ENCODE data around the gene IL23R.

IL23R gene

DNA sequence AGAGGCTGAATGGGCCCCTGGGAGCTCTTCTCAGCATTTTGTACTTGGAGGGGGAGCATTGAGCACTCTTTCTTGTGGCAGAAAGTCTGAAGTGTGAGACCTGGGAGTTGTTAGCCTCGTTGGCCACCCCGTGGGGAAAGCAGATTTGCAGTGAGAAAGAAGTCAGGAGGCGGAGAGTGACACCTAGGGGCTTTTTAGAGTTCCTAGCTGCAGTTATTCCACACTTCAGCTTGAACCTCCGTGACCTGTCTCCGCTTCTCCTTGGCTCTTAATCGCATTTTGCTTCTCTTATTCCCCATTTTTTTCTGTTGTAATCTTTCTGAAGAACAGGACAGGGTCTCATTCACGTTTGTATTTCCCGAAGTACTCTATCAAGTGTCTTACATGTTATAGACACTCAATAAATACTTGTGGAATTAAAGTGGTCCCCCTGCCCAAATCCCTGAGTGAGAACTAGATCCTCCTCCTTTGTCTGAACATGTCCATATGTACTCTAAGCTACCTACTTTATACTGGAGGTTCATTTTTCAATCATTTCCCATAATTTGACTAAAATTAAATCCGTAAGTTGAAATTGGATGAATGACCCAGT lies 17.0 kb upstream of the IL23R start:
- Histone ChIP-seq H3K9me3 (ENCODE audit: insufficient read depth, low read depth, low read length) (no peaks in the 10 kb centered on the region), H3K4me3 (ENCODE audit: low read length) (no peak overlapping the region), H3K4me1 (ENCODE audit: insufficient read depth, low read length) (0 out of 2 replicates have a peak, but pooled peaks cover 3% of the 10 kb centered on the region), H3K36me3 (ENCODE audit: insufficient read depth, low read length) (no peaks in the 10 kb centered on the region), H3K9ac (ENCODE audit: low read depth, low read length) (no peak overlapping the region), H3K27ac (ENCODE audit: low read depth, low read length) (no peak overlapping the region), H3K27me3 (ENCODE audit: insufficient read depth, low read length) (no peaks in the 10 kb centered on the region)
- WGBS, result 12% methylated on average over 8 of the region's 9 CpGs

DNA sequence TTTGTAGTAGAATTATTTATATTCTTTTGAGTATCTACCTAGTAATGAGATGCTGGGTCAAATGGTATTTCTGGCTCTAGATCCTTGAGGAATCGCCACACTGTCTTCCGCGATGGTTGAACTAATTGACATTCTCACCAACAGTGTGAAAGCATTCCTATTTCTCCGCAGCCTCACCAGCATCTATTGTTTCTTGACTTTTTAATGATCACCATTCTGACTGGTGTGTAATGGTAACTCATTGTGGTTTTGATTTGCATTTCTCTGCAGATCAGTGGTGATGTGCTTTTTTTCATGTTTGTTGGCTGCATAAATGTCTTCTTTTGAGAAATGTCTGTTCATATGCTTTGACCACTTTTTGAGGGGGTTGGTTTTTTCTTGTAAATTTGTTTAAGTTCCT lies 15.3 kb upstream of the IL23R start:
- 92% methylated on average over 4 of the region's 4 CpGs for WGBS
- Histone ChIP-seq H3K27ac (ENCODE audit: low read depth, low read length) (no peak overlapping the region), H3K27me3 (ENCODE audit: insufficient read depth, low read length) (no peaks in the 10 kb centered on the region), H3K9me3 (ENCODE audit: insufficient read depth, low read depth, low read length) (no peaks in the 10 kb centered on the region), H3K36me3 (ENCODE audit: insufficient read depth, low read length) (no peaks in the 10 kb centered on the region), H3K4me1 (ENCODE audit: insufficient read depth, low read length) (0 out of 2 replicates have a peak, but pooled peaks cover 3% of the 10 kb centered on the region), H3K9ac (ENCODE audit: low read depth, low read length) (no peak overlapping the region), H3K4me3 (ENCODE audit: low read length) (no peak overlapping the region)

DNA sequence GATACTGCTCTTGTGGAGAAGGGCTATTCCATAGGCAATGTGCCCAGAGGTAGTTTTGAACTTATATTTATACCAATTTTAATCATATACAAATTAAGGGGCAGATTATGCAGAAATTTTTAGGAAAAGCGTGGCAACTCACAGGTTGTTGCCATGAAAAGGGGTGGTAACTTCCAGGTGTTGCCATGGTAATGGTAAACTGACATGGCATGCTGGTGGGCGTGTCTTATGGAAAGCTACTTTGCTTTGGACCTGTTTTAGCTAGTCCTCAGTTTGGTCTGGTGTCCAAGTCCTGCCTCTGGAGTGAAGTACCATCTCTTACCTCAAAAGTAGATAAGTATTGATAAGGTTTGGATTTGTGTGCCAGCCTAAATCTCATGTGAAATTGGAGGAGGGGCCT lies 7.9 kb upstream of the IL23R start:
- WGBS, result 89% methylated on average over 2 of the region's 2 CpGs

DNA sequence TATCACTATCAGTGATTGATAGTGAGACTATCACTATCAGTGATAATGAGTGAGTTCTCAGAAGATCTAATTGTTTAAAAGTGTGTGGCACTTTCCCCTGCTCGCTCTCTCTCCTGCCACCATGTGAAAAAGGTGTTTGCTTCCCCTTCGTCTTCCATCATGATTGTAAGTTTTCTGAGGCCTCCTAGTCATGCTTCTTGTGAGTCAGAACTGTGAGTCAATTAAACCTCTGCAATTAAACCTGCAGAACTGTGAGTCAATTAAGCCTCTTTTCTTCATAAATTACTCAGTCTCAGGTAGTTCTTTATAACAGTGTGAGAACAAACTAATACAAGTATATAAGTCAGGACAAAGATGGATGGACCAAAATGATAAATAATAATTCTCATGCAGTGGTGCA lies 7.0 kb upstream of the IL23R start:
- 98% methylated on average over 2 of the region's 2 CpGs for WGBS

More for the DNA sequence above, 7.9 kb upstream of the IL23R start:
- Histone ChIP-seq H3K27me3 (ENCODE audit: insufficient read depth, low read length) (no peaks in the 10 kb centered on the region), H3K36me3 (ENCODE audit: insufficient read depth, low read length) (no peaks in the 10 kb centered on the region), H3K4me1 (ENCODE audit: insufficient read depth, low read length) (no peaks in the 10 kb centered on the region), H3K4me3 (ENCODE audit: low read length) (no peak overlapping the region), H3K9ac (ENCODE audit: low read depth, low read length) (no peak overlapping the region), H3K9me3 (ENCODE audit: insufficient read depth, low read depth, low read length) (no peaks in the 10 kb centered on the region), H3K27ac (ENCODE audit: low read depth, low read length) (no peak overlapping the region)

DNA sequence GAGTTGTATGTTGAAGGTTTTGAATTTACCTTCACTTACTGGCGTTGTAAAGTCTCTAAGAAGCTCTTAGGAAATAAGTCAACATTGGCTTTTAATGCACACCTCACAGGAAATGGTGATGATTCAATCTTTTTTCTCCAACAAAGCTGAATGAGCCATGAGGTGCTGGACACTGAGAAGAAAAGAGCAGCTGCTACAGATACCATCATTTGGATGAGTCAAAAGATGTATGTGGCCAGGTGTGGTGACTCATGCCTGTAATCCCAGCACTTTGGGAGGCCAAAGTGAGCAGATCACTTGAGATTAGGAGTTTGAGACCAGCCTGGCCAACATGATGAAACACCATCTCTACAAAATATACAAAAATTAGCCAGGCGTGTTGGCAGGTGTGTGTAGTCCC lies 3.3 kb upstream of the IL23R start:
- H3K9ac ChIP-seq (ENCODE audit: low read depth, low read length), result no peak overlapping the region

More for the DNA sequence above, 7.0 kb upstream of the IL23R start:
- no peak overlapping the region for H3K4me3 ChIP-seq (ENCODE audit: low read length)
- H3K36me3 ChIP-seq (ENCODE audit: insufficient read depth, low read length), result no peaks in the 10 kb centered on the region
- no peaks in the 10 kb centered on the region for H3K9me3 ChIP-seq (ENCODE audit: insufficient read depth, low read depth, low read length)
- H3K9ac ChIP-seq (ENCODE audit: low read depth, low read length), result no peak overlapping the region
- no peaks in the 10 kb centered on the region for H3K4me1 ChIP-seq (ENCODE audit: insufficient read depth, low read length)
- H3K27me3 ChIP-seq (ENCODE audit: insufficient read depth, low read length), result no peaks in the 10 kb centered on the region
- no peak overlapping the region for H3K27ac ChIP-seq (ENCODE audit: low read depth, low read length)

DNA sequence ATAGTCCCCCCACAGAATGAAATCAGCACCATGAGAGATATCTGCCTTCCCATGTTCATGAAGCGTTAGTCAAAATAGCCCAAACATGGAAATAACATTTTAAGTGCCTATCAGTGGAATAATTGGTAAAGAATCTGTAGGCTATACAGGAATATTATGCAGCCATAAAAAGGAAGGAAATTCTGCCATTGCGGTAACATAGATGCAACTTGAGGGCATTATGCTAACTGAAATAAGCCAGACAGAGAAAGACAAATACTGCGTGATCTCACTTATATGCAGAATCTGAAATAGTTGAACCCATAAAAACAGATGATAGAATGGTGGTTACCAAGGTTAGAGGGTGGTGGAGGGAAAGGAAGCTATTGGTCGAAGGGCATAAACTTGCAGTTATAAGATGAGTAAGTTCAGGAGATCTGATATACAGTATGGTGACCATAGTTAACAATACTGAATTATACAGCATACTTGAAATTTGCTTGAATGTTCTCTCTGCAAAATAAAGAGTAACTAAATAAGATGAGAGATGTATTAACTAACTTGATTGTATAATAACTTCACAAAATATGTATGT lies 699 bp upstream of the IL23R start:
- H3K27me3 ChIP-seq (ENCODE audit: insufficient read depth, low read length), result no peaks in the 10 kb centered on the region
- no peak overlapping the region for H3K9ac ChIP-seq (ENCODE audit: low read depth, low read length)
- H3K27ac ChIP-seq (ENCODE audit: low read depth, low read length), result no peak overlapping the region
- WGBS, result 93% methylated on average over 4 of the region's 4 CpGs
- no peaks in the 10 kb centered on the region for H3K36me3 ChIP-seq (ENCODE audit: insufficient read depth, low read length)
- H3K4me1 ChIP-seq (ENCODE audit: insufficient read depth, low read length), result no peaks in the 10 kb centered on the region
- H3K4me3 ChIP-seq (ENCODE audit: low read length), result no peak overlapping the region
- H3K9me3 ChIP-seq (ENCODE audit: insufficient read depth, low read depth, low read length), result no peaks in the 10 kb centered on the region

More for the DNA sequence above, 3.3 kb upstream of the IL23R start:
- no peak overlapping the region for H3K4me3 ChIP-seq (ENCODE audit: low read length)
- H3K27me3 ChIP-seq (ENCODE audit: insufficient read depth, low read length), result no peaks in the 10 kb centered on the region
- H3K36me3 ChIP-seq (ENCODE audit: insufficient read depth, low read length), result no peaks in the 10 kb centered on the region
- 83% methylated on average over 2 of the region's 2 CpGs for WGBS
- no peaks in the 10 kb centered on the region for H3K4me1 ChIP-seq (ENCODE audit: insufficient read depth, low read length)
- H3K9me3 ChIP-seq (ENCODE audit: insufficient read depth, low read depth, low read length), result no peaks in the 10 kb centered on the region
- H3K27ac ChIP-seq (ENCODE audit: low read depth, low read length), result no peak overlapping the region

DNA sequence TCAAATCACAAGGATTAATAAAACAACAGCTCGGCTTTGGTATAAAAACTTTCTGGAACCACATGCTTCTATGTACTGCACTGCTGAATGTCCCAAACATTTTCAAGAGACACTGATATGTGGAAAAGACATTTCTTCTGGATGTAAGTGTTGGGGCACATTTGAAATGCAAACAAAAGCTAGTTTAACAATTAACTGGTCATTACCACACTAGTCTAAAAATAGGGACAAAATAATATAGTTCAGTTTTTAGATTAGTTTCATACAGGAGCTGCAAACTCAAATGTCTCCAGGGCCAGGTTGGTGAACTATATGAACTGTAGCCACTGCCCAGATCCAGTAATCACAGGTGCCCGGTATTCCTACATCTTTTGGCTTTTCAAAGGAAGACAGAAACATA lies 3.2 kb downstream of the IL23R start:
- Histone ChIP-seq H3K4me3 (ENCODE audit: low read length) (no peak overlapping the region), H3K9me3 (ENCODE audit: insufficient read depth, low read depth, low read length) (no peaks in the 10 kb centered on the region), H3K4me1 (ENCODE audit: insufficient read depth, low read length) (no peaks in the 10 kb centered on the region), H3K9ac (ENCODE audit: low read depth, low read length) (no peak overlapping the region), H3K27me3 (ENCODE audit: insufficient read depth, low read length) (no peaks in the 10 kb centered on the region), H3K36me3 (ENCODE audit: insufficient read depth, low read length) (no peaks in the 10 kb centered on the region), H3K27ac (ENCODE audit: low read depth, low read length) (no peak overlapping the region)
- WGBS, result 96% methylated on average over 2 of the region's 2 CpGs

DNA sequence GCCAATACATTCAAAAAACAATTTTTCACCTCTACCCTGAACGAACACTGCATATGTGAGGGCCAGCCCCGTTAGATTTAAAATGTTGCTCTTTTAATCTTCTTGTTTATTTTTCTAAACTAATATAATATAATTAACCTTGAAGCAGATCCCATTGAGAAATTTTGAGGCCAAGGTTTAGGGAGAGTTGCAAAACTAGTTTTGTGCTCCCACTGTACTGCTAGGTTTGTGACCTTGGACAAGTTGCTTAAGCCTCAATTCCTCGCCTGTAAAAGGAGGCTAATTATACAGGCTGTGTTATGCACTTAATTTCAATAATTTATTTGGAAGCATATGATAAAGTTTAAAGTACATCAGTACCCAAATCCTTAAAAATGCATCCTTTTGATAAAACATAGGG lies 3.7 kb downstream of the IL23R start:
- 89% methylated on average over 1 of the region's 3 CpGs for WGBS
- Histone ChIP-seq H3K9ac (ENCODE audit: low read depth, low read length) (no peak overlapping the region), H3K4me1 (ENCODE audit: insufficient read depth, low read length) (no peaks in the 10 kb centered on the region), H3K27ac (ENCODE audit: low read depth, low read length) (no peak overlapping the region), H3K27me3 (ENCODE audit: insufficient read depth, low read length) (no peaks in the 10 kb centered on the region), H3K9me3 (ENCODE audit: insufficient read depth, low read depth, low read length) (no peaks in the 10 kb centered on the region), H3K36me3 (ENCODE audit: insufficient read depth, low read length) (no peaks in the 10 kb centered on the region), H3K4me3 (ENCODE audit: low read length) (no peak overlapping the region)

DNA sequence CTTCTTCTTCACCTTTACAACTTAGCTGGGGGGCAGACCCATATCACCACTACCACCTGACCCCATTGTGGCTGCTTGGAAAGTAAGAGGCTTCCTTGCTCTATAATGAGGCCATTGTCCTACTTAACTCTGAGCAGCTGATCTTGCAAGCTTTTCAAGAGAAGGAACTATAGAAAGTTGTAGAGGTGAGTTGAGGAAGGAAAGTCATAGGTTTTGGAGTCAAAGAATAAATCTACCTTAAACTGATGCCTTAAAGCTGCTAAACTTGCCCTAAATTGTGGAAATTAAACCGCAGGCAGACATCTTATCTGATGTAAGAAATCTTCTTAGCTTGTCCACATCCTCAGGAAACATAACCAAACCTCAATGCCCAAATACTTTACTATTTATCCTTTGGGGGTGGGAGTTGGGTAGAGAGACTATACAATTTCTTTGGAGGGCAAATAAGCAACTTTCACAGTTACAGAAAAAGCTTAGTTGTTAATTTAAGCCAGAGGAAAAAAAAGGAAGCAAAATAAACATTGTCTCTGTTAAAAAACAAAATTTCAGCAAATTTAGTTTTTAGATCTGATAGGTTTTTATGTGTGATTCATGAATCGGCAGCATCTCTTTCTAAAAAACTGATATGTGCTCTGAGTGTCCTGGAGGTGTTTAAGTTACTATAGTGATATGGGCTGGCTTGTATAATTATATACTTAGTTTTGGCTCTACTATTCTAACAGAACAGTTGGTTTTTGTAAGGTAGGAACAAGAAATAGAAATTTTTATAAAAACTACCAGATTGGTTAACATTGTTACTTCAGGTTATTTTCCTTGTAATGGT lies 4.7 kb downstream of the IL23R start:
- Histone ChIP-seq H3K27me3 (ENCODE audit: insufficient read depth, low read length) (no peaks in the 10 kb centered on the region), H3K4me1 (ENCODE audit: insufficient read depth, low read length) (no peaks in the 10 kb centered on the region), H3K4me3 (ENCODE audit: low read length) (no peak overlapping the region), H3K27ac (ENCODE audit: low read depth, low read length) (no peak overlapping the region), H3K9ac (ENCODE audit: low read depth, low read length) (no peak overlapping the region), H3K9me3 (ENCODE audit: insufficient read depth, low read depth, low read length) (no peaks in the 10 kb centered on the region), H3K36me3 (ENCODE audit: insufficient read depth, low read length) (no peaks in the 10 kb centered on the region)
- 95% methylated on average over 2 of the region's 2 CpGs for WGBS

DNA sequence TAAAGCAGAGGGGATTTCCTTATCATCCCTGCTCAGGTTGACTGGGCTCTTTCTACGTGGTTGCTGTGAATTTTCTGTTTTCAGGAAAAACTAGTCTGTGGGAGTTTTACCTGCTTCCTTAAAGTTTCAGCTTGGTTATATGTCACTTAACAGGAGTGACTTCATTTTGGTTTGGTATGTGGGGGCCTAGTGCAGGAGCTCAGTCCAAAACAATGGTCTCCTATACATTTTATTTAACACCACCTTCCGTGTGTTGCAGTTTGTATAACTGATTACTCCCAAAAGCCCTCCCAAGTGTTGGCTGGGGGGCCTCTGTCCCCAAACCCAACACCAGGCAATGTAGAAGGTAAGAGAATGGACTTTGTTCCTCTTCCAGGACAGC lies 5.3 kb downstream of the IL23R start:
- Histone ChIP-seq H3K9ac (ENCODE audit: low read depth, low read length) (no peak overlapping the region), H3K4me3 (ENCODE audit: low read length) (no peak overlapping the region), H3K27ac (ENCODE audit: low read depth, low read length) (no peak overlapping the region), H3K9me3 (ENCODE audit: insufficient read depth, low read depth, low read length) (no peaks in the 10 kb centered on the region), H3K27me3 (ENCODE audit: insufficient read depth, low read length) (no peaks in the 10 kb centered on the region), H3K4me1 (ENCODE audit: insufficient read depth, low read length) (no peaks in the 10 kb centered on the region), H3K36me3 (ENCODE audit: insufficient read depth, low read length) (no peaks in the 10 kb centered on the region)
- WGBS, result 79% methylated on average over 2 of the region's 2 CpGs

DNA sequence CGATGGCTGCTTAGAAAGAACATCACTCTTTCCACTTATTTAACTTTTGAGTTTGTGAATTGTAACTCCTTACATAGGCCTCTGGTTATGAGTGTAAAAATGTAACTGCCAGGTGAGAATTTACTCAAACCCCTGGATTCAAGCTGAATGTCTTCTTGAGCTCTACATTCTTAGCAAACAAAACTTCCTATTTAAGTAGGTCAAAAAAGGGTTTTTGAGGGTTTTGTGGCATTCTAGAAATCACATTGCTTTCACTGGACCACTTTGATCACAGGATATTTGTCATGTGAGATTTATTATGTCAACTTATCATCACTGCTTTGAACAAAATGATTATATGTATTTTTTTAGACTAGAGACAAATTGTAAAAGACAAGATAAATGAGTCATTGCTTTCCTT lies 5.7 kb downstream of the IL23R start:
- WGBS, result no CpG with 5 or more reads among the region's 1 CpG
- no peaks in the 10 kb centered on the region for H3K9me3 ChIP-seq (ENCODE audit: insufficient read depth, low read depth, low read length)
- no peak overlapping the region for H3K9ac ChIP-seq (ENCODE audit: low read depth, low read length)
- H3K4me1 ChIP-seq (ENCODE audit: insufficient read depth, low read length), result no peaks in the 10 kb centered on the region
- H3K27ac ChIP-seq (ENCODE audit: low read depth, low read length), result no peak overlapping the region
- no peaks in the 10 kb centered on the region for H3K27me3 ChIP-seq (ENCODE audit: insufficient read depth, low read length)
- H3K36me3 ChIP-seq (ENCODE audit: insufficient read depth, low read length), result no peaks in the 10 kb centered on the region
- no peak overlapping the region for H3K4me3 ChIP-seq (ENCODE audit: low read length)

Data from HUES64 (cell line).